ENCODE measurements around the gene ARG1.

ARG1 gene

GRCh38 chr6:131586543-131586942 lies 13.5 kb downstream of the ARG1 start:
- DNase-seq: no peak

- no peak for DNase-seq
These were observed 14.9 kb downstream of the ARG1 start for GRCh38 chr6:131587909-131588308.

- no peak for DNase-seq
These were observed 15.6 kb downstream of the ARG1 start for GRCh38 chr6:131588643-131589042.

DNA sequence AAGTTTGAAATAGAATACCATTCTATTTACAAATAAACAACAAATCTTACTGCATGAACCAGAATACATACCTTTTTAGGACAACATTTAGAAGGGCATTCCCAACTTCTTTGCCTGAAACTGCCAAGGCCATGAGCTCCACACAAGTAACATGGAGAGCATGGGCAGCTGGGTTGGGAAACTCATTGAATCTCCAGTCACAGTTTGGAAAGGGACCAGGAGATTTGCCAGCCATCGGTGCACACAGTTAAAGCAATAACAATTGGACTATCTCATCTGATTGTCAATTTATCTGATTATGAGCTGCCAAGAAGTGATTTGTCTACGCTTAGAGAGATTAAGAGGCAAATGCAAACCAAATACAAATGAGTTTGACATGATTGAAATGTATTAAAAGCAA lies 19.9 kb downstream of the ARG1 start:
- no peak for DNase-seq

DNA sequence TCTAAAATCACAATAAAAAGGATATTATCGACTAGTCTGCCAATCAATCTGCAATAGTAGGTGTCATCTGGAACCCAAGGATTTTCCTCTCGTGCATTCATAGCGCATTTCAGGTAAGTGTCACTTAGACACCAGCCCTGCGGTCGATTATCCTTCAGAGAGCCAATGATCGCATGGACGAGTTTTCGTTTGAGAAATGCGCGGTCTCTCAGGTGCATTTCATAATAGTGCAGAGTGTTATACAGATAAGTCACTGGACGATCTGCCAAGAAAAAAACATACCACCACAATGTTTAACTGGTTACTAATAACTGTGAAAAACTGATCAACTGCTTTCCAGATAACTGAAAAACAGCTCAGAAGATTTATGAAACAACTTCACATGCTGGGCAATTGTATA lies 21.0 kb downstream of the ARG1 start:
- DNase-seq: no peak

GRCh38 chr6:131597446-131597845 lies 24.4 kb downstream of the ARG1 start:
- no peak for DNase-seq

- DNase-seq: no peak
These were observed 27.7 kb downstream of the ARG1 start for GRCh38 chr6:131600716-131601115.

DNA sequence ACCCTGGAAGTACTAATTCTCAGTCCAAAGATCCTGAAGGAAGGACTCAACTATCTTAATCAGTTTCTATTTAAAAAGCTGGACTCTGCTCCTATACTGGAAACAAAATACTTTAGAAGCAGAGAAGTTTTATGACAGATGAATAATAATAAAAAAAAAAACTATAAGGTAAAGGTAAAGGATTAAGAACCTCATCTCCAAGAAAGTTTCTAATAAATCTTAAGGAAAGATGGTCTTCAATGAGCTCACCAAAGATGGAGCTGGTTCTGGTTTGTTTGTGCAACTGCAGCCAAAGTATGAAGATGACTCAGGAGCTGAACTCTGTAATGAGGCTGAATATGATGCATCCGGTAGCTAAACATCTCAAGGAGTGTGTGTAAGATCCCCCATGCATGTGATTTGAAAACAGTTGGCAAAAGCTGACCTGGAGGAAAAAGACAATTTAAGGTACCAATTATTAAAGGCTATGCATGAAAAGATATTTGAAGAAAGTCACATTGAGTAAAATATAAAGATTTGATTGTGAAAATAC lies 29.8 kb downstream of the ARG1 start:
- DNase-seq: peak; percentile 79

GRCh38 chr6:131613296-131613925 lies 40.4 kb downstream of the ARG1 start:
- DNase-seq: no peak

GRCh38 chr6:131615275-131615674 lies 42.2 kb downstream of the ARG1 start:
- DNase-seq: no peak

GRCh38 chr6:131627724-131628682 lies 55.0 kb downstream of the ARG1 start, which contains the start of gene MED23:
MED23 (minus strand) TSS chr6:131628242; CDS start chr6:131628049, 193 bp downstream.
- DNase-seq: peak; percentile 93

- no peak for DNase-seq
These were observed 55.7 kb downstream of the ARG1 start for GRCh38 chr6:131628726-131629125.

- no peak for DNase-seq
These were observed 56.6 kb downstream of the ARG1 start for GRCh38 chr6:131629651-131630050.

- DNase-seq: no peak
These were observed 58.7 kb downstream of the ARG1 start for GRCh38 chr6:131631625-131632289.
